Mesendoderm (in vitro differentiated cells): Measurements from ENCODE around the gene DDR1.
A peak's percentile ranks its signal among the peaks of the same experiment; 100 is the strongest.
"Not testable (repeated sequence)": the region's sequence is repeated elsewhere in the genome, so short reads cannot be mapped to it uniquely, and the experiment has no call there.

Source experiments
- DNase-seq: peaks from one replicate; pipeline ENCODE4 v3.0.0; 2013
- H2AK5ac ChIP-seq: 2 replicates; pipeline ENCODE4 v1.6.1; 2013; ENCODE audit warnings: low read length, inconsistent platforms
- H2BK120ac ChIP-seq: 2 replicates; pipeline ENCODE4 v1.6.1; 2013; ENCODE audit warnings: low read depth, mild to moderate bottlenecking, low read length, moderate library complexity, mixed read lengths
- H2BK15ac ChIP-seq: replicated peaks from 2 replicates; pipeline ENCODE4 v1.6.1; 2013; ENCODE audit warnings: low read depth, mild to moderate bottlenecking, moderate library complexity
- H2BK5ac ChIP-seq: 2 replicates; pipeline ENCODE4 v1.6.1; 2013; ENCODE audit warnings: low read length, inconsistent platforms
- H3K18ac ChIP-seq: 2 replicates; pipeline ENCODE4 v1.6.1; 2013; ENCODE audit warnings: mild to moderate bottlenecking, low read length, mixed read lengths
- H3K23ac ChIP-seq: one replicate; pipeline ENCODE4 v1.6.1; 2013; ENCODE audit warnings: low read length
- H3K27ac ChIP-seq: 2 replicates; pipeline ENCODE4 v1.5.1; 2013; ENCODE audit warnings: low read depth, mild to moderate bottlenecking, inconsistent platforms, low read length, moderate library complexity
- H3K27me3 ChIP-seq: 2 replicates; pipeline ENCODE4 v1.6.1; 2013; ENCODE audit warnings: low read length, control low read depth, mild to moderate bottlenecking, inconsistent platforms; ENCODE audit not compliant: insufficient read depth, poor library complexity
- H3K36me3 ChIP-seq: 2 replicates; pipeline ENCODE4 v1.6.1; 2013; ENCODE audit warnings: low read length, inconsistent platforms; ENCODE audit not compliant: control insufficient read depth, insufficient read depth
- H3K4ac ChIP-seq: one replicate; pipeline ENCODE4 v1.6.1; 2013; ENCODE audit warnings: low read depth, mild to moderate bottlenecking, low read length, moderate library complexity
- H3K4me1 ChIP-seq: 2 replicates; pipeline ENCODE4 v1.6.1; 2013; ENCODE audit warnings: low read depth, low read length, inconsistent platforms; ENCODE audit not compliant: control insufficient read depth
- H3K4me2 ChIP-seq: 2 replicates; pipeline ENCODE4 v1.6.1; 2013; ENCODE audit warnings: low read length
- H3K4me3 ChIP-seq: 2 replicates; pipeline ENCODE4 v1.5.1; 2013; ENCODE audit warnings: mild to moderate bottlenecking, low read length
- H3K56ac ChIP-seq: one replicate; pipeline ENCODE4 v1.6.1; 2013; ENCODE audit warnings: low read length
- H3K79me1 ChIP-seq: 2 replicates; pipeline ENCODE4 v1.6.1; 2013; ENCODE audit warnings: low read length, inconsistent platforms
- H3K79me2 ChIP-seq: 2 replicates; pipeline ENCODE4 v1.6.1; 2013; ENCODE audit warnings: mild to moderate bottlenecking, low read length; ENCODE audit not compliant: control insufficient read depth, insufficient read depth
- H3K9ac ChIP-seq: 2 replicates; pipeline ENCODE4 v1.6.1; 2013; ENCODE audit warnings: low read length, inconsistent platforms
- H4K5ac ChIP-seq: one replicate; pipeline ENCODE4 v1.6.1; 2013; ENCODE audit warnings: low read length
- H4K8ac ChIP-seq: one replicate; pipeline ENCODE4 v1.6.1; 2013; ENCODE audit warnings: low read depth, mild to moderate bottlenecking, control low read depth, low read length, moderate library complexity
- WGBS: extraction: QIAGEN DNeasy Blood & Tissue Kit; methylation state at CpG from one replicate; pipeline ENCODE4 v1.1.7; 2013; ENCODE audit warnings: low lambda C conversion rate, missing lambda C conversion rate; ENCODE audit not compliant: insufficient coverage; ENCODE audit errors: extremely low coverage; 5-methylcytosine and 5-hydroxymethylcytosine counted together

DDR1 gene

GRCh38 chr6:30902196-30902595 is 17.9 kb downstream of the DDR1 start:
- no CpG with 5 or more reads among the region's 9 CpGs for WGBS

GRCh38 chr6:30902709-30903108 is 18.4 kb downstream of the DDR1 start:
- no peak overlapping the region for H3K9ac ChIP-seq
- H3K36me3 ChIP-seq, result peaks cover 4% of the 10 kb centered on the region
- no peak overlapping the region for H3K23ac ChIP-seq
- no peak overlapping the region for H2BK120ac ChIP-seq
- H4K5ac ChIP-seq, result no peak overlapping the region
- WGBS, result no CpG with 5 or more reads among the region's 5 CpGs
- DNase-seq, result no peak
- H3K27me3 ChIP-seq, result no peaks in the 10 kb centered on the region
- H3K4me3 ChIP-seq, result no peak overlapping the region
- H3K79me1 ChIP-seq, result no peaks in the 10 kb centered on the region
- H3K79me2 ChIP-seq, result no peaks in the 10 kb centered on the region
- H2AK5ac ChIP-seq, result no peak overlapping the region
- H3K27ac ChIP-seq, result no peak overlapping the region
- H3K56ac ChIP-seq, result no peak overlapping the region
- H3K4me1 ChIP-seq, result no peaks in the 10 kb centered on the region
- H3K4me2 ChIP-seq, result no peak overlapping the region
- no peak overlapping the region for H2BK5ac ChIP-seq
- no peak overlapping the region for H3K18ac ChIP-seq
- H2BK15ac ChIP-seq, result no peak overlapping the region
- H3K4ac ChIP-seq, result no peak overlapping the region
- no peak overlapping the region for H4K8ac ChIP-seq

More at GRCh38 chr6:30902196-30902595, 17.9 kb downstream of the DDR1 start:
- H4K5ac ChIP-seq, DNase-seq, H3K79me1 ChIP-seq, H2AK5ac ChIP-seq, H3K4me2 ChIP-seq, H3K79me2 ChIP-seq, H3K4me1 ChIP-seq, H3K27ac ChIP-seq, H3K18ac ChIP-seq, H2BK5ac ChIP-seq, H3K4ac ChIP-seq, H3K23ac ChIP-seq, H3K56ac ChIP-seq, H3K36me3 ChIP-seq, H2BK15ac ChIP-seq, H3K27me3 ChIP-seq, H3K9ac ChIP-seq, H2BK120ac ChIP-seq, H4K8ac ChIP-seq, H3K4me3 ChIP-seq: not testable (repeated sequence)

DNA sequence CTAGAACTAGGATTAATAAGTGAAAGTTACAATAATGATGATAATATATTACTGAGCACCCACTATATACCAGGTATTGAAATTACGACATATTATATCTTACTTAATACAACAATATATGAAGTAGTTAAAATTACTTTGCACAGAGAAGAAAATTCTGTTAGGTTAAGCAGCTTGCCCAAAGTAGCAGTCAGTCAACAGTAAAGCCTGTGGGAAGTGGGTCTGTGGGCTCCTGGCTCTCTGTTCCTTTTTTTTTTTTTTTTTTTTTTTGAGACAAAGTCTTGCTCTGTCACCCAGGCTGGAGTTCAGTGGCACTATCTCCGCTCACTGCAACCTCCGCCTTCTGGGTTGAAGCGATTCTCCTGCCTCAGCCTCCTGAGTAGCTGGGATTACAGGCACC is 18.9 kb downstream of the DDR1 start:
- Histone ChIP-seq H2BK120ac (no peak overlapping the region), H3K4ac (no peak overlapping the region), H3K18ac (no peak overlapping the region), H3K4me1 (no peaks in the 10 kb centered on the region), H3K36me3 (peaks cover 4% of the 10 kb centered on the region), H2BK15ac (no peak overlapping the region), H3K9ac (no peak overlapping the region), H4K8ac (no peak overlapping the region), H3K27me3 (no peaks in the 10 kb centered on the region), H4K5ac (no peak overlapping the region), H3K79me2 (no peaks in the 10 kb centered on the region), H3K56ac (no peak overlapping the region), H3K27ac (no peak overlapping the region), H2AK5ac (no peak overlapping the region), H3K4me2 (no peak overlapping the region), H3K4me3 (no peak overlapping the region), H2BK5ac (no peak overlapping the region), H3K23ac (no peak overlapping the region), H3K79me1 (no peaks in the 10 kb centered on the region)
- no CpG with 5 or more reads among the region's 4 CpGs for WGBS
- no peak for DNase-seq

DNA sequence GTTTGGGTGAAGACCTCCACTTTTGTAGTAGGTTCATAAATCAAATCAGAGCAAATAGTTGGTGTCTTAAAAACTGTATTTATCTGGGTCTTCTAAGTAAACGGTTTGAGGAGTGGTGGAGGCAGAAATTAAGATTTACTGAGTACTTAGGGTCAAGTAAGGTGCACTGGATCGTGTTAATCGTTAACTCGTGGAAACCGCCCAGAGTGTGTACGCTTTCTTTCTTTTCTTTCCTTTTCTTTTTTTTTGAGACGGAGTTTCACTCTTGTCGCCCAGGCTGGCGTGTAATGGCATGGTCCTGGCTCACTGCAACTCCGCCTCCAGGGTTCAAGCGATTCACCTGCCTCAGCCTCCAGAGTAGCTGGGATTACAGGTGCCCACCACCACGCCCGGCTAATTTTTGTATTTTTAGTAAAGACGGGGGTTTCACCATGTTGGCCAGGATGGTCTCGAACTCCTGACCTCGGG is 23.0 kb downstream of the DDR1 start:
- not testable (repeated sequence) for H2AK5ac ChIP-seq, H3K79me1 ChIP-seq, H2BK5ac ChIP-seq, H3K36me3 ChIP-seq, H3K27ac ChIP-seq, H3K27me3 ChIP-seq, H2BK120ac ChIP-seq, H3K18ac ChIP-seq, H3K4me1 ChIP-seq, DNase-seq, H2BK15ac ChIP-seq, H3K4ac ChIP-seq, H3K79me2 ChIP-seq, H3K23ac ChIP-seq, H4K5ac ChIP-seq, H4K8ac ChIP-seq
- Histone ChIP-seq H3K4me3 (peak overlapping the region; percentile 28), H3K9ac (peak overlapping the region; percentile 58), H3K4me2 (peak overlapping the region; percentile 20), H3K56ac (peak overlapping the region; percentile 76)
- WGBS, result no CpG with 5 or more reads among the region's 16 CpGs

GRCh38 chr6:30907758-30908591 is 23.7 kb downstream of the DDR1 start, which contains the start of gene GTF2H4:
TSS of gene GTF2H4 (plus strand) at chr6:30908207.
- peak; percentile 100 for DNase-seq
- Histone ChIP-seq H3K27ac (no peak within 1 kb of the TSS), H2BK15ac (no peak within 1 kb of the TSS), H3K4me2 (peak within 1 kb of the TSS; percentile 20), H3K79me1 (peaks cover 6% of the 10 kb centered on the region), H3K56ac (peak within 1 kb of the TSS; percentile 89), H2BK120ac (no peak within 1 kb of the TSS), H4K5ac (no peak within 1 kb of the TSS), H3K79me2 (peaks cover 8% of the 10 kb centered on the region), H2BK5ac (no peak within 1 kb of the TSS), H3K4me1 (peaks cover 3% of the 10 kb centered on the region), H3K4ac (no peak within 1 kb of the TSS), H3K18ac (peak within 1 kb of the TSS; percentile 11), H3K9ac (peak within 1 kb of the TSS; percentile 78), H3K4me3 (peak within 1 kb of the TSS; percentile 66), H4K8ac (no peak within 1 kb of the TSS), H3K36me3 (no peaks in the 10 kb centered on the region), H3K27me3 (no peaks in the 10 kb centered on the region), H3K23ac (no peak within 1 kb of the TSS), H2AK5ac (no peak within 1 kb of the TSS)
- WGBS, result no CpG with 5 or more reads among the region's 49 CpGs
